ENCODE results near the gene JAKMIP1.

The JAKMIP1 gene

GRCh38 chr4:6172093-6172926, 28.0 kb downstream of the JAKMIP1 start:
- TF ChIP-seq, protein P1, sequence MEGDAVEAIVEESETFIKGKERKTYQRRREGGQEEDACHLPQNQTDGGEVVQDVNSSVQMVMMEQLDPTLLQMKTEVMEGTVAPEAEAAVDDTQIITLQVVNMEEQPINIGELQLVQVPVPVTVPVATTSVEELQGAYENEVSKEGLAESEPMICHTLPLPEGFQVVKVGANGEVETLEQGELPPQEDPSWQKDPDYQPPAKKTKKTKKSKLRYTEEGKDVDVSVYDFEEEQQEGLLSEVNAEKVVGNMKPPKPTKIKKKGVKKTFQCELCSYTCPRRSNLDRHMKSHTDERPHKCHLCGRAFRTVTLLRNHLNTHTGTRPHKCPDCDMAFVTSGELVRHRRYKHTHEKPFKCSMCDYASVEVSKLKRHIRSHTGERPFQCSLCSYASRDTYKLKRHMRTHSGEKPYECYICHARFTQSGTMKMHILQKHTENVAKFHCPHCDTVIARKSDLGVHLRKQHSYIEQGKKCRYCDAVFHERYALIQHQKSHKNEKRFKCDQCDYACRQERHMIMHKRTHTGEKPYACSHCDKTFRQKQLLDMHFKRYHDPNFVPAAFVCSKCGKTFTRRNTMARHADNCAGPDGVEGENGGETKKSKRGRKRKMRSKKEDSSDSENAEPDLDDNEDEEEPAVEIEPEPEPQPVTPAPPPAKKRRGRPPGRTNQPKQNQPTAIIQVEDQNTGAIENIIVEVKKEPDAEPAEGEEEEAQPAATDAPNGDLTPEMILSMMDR (conservative IDR thresholded peaks at IDR 0.05; ENCODE audit: low read length) = no peak
- TF ChIP-seq EZH2phosphoT487 (IDR thresholded peaks at IDR 0.05; ENCODE audit: borderline replicate concordance) = no peak
- no peak overlapping the region for H2AFZ ChIP-seq (ENCODE audit: low read length)
- no peak overlapping the region for H3K4me2 ChIP-seq (ENCODE audit: low read depth, low read length, poor library complexity, severe bottlenecking)

GRCh38 chr4:6169239-6169638, 31.1 kb downstream of the JAKMIP1 start:
- Histone ChIP-seq H3K36me3 (ENCODE audit: insufficient read depth, low read length) (no peaks in the 10 kb centered on the region), H4K20me1 (ENCODE audit: insufficient read depth, low read length, poor library complexity, severe bottlenecking) (no peaks in the 10 kb centered on the region), H3K4me3 (ENCODE audit: low read length, poor library complexity, severe bottlenecking) (no peak overlapping the region), H3K9me2 (replicated peaks; ENCODE audit: low read depth, low read length) (no peaks in the 10 kb centered on the region), H3K79me2 (ENCODE audit: insufficient read depth, low read length) (no peaks in the 10 kb centered on the region), H3F3A (ENCODE audit: low read depth) (no peaks in the 10 kb centered on the region), H3K4me2 (ENCODE audit: low read depth, low read length, poor library complexity, severe bottlenecking) (no peak overlapping the region), H2AFZ (ENCODE audit: low read length) (no peak overlapping the region), H3K9me3 (ENCODE audit: insufficient read depth, low read depth, low read length) (peaks cover under 1% of the 10 kb centered on the region; the same call in 1 of the 2 replicates), H3K9ac (ENCODE audit: low read depth, low read length, poor library complexity, severe bottlenecking) (no peak overlapping the region), H3K4me1 (ENCODE audit: insufficient read depth, low read length, poor library complexity, severe bottlenecking) (no peaks in the 10 kb centered on the region), H3K27me3 (ENCODE audit: insufficient read depth, low read length, poor library complexity, severe bottlenecking) (no peaks in the 10 kb centered on the region)
- TF ChIP-seq, protein P1 (conservative IDR thresholded peaks at IDR 0.05; ENCODE audit: low read length) = no peak
- no peak for TF ChIP-seq EZH2phosphoT487 (IDR thresholded peaks at IDR 0.05; ENCODE audit: borderline replicate concordance)

More at GRCh38 chr4:6172093-6172926, 28.0 kb downstream of the JAKMIP1 start:
- no peaks in the 10 kb centered on the region for H3K27me3 ChIP-seq (ENCODE audit: insufficient read depth, low read length, poor library complexity, severe bottlenecking)
- H4K20me1 ChIP-seq (ENCODE audit: insufficient read depth, low read length, poor library complexity, severe bottlenecking) = no peaks in the 10 kb centered on the region
- no peak overlapping the region for H3K9ac ChIP-seq (ENCODE audit: low read depth, low read length, poor library complexity, severe bottlenecking)
- no peaks in the 10 kb centered on the region for H3K36me3 ChIP-seq (ENCODE audit: insufficient read depth, low read length)
- H3K9me3 ChIP-seq (ENCODE audit: insufficient read depth, low read depth, low read length) = no peaks in the 10 kb centered on the region
- H3K9me2 ChIP-seq (replicated peaks; ENCODE audit: low read depth, low read length) = no peaks in the 10 kb centered on the region
- no peak overlapping the region for H3K4me3 ChIP-seq (ENCODE audit: low read length, poor library complexity, severe bottlenecking)
- H3K4me1 ChIP-seq (ENCODE audit: insufficient read depth, low read length, poor library complexity, severe bottlenecking) = no peaks in the 10 kb centered on the region
- no peaks in the 10 kb centered on the region for H3F3A ChIP-seq (ENCODE audit: low read depth)
- H3K79me2 ChIP-seq (ENCODE audit: insufficient read depth, low read length) = no peaks in the 10 kb centered on the region

GRCh38 chr4:6165766-6166165, 34.6 kb downstream of the JAKMIP1 start:
- H3K4me1 ChIP-seq (ENCODE audit: insufficient read depth, low read length, poor library complexity, severe bottlenecking) = no peaks in the 10 kb centered on the region
- H3K4me3 ChIP-seq (ENCODE audit: low read length, poor library complexity, severe bottlenecking) = no peak overlapping the region
- no peaks in the 10 kb centered on the region for H3F3A ChIP-seq (ENCODE audit: low read depth)
- H3K9ac ChIP-seq (ENCODE audit: low read depth, low read length, poor library complexity, severe bottlenecking) = no peak overlapping the region
- no peak overlapping the region for H2AFZ ChIP-seq (ENCODE audit: low read length)
- TF ChIP-seq, protein P1 (conservative IDR thresholded peaks at IDR 0.05; ENCODE audit: low read length) = no peak
- no peak for TF ChIP-seq EZH2phosphoT487 (IDR thresholded peaks at IDR 0.05; ENCODE audit: borderline replicate concordance)
- no peaks in the 10 kb centered on the region for H3K36me3 ChIP-seq (ENCODE audit: insufficient read depth, low read length)
- H3K27me3 ChIP-seq (ENCODE audit: insufficient read depth, low read length, poor library complexity, severe bottlenecking) = no peaks in the 10 kb centered on the region
- peaks cover 9% of the 10 kb centered on the region; the same call in 1 of the 2 replicates for H3K9me3 ChIP-seq (ENCODE audit: insufficient read depth, low read depth, low read length)
- H4K20me1 ChIP-seq (ENCODE audit: insufficient read depth, low read length, poor library complexity, severe bottlenecking) = no peaks in the 10 kb centered on the region
- no peak overlapping the region for H3K4me2 ChIP-seq (ENCODE audit: low read depth, low read length, poor library complexity, severe bottlenecking)
- H3K79me2 ChIP-seq (ENCODE audit: insufficient read depth, low read length) = no peaks in the 10 kb centered on the region
- H3K9me2 ChIP-seq (replicated peaks; ENCODE audit: low read depth, low read length) = no peaks in the 10 kb centered on the region

All from Loucy (cell line).